GM18517 (cell line): ENCODE measurements around the gene ZNF335.
A peak's percentile ranks its signal among the peaks of the same experiment; 100 is the strongest.
"Not testable (repeated sequence)": the region's sequence is repeated elsewhere in the genome, so short reads cannot be mapped to it uniquely, and the experiment has no call there.

Source experiments
- ATAC-seq: cut with Tn5 transposase; IDR thresholded peaks from one replicate; pipeline ENCODE4 v1.9.1; 2021; ENCODE audit warnings: mild to moderate bottlenecking, moderate library complexity; ENCODE audit not compliant: unreplicated experiment

ZNF335 gene

DNA sequence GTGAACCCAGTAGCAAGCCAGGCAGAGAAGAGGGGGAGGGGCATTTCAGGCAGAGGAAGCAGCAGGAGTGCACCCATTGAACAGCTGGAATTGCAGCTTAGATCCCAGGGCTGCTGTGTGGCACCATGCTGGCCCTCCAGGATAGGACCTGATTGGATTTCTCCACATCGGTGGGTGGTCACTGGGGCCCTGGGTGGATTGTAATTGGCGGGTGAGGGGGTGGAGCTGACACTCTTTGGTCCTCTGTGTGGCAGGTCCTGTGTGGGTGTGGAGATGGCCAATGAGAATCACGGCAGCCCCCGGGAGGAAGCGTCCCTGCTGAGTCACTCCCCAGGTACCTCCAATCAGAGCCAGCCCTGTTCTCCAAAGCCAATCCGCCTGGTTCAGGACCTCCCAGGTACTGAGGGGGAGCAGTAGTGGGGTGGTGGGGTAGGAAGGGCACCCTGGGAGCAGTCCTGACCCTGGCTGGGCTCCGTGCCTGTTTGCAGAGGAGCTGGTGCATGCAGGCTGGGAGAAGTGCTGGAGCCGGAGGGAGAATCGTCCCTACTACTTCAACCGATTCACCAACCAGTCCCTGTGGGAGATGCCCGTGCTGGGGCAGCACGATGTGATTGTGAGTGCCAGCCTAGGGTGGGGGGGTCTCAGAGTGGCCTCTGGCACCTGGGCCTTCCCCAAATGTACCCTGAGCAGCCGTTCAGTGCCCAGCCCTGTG lies 33.1 kb downstream of the ZNF335 start:
- no peak for ATAC-seq

GRCh38 chr20:45937765-45938164 lies 34.2 kb downstream of the ZNF335 start:
- ATAC-seq = no peak

DNA sequence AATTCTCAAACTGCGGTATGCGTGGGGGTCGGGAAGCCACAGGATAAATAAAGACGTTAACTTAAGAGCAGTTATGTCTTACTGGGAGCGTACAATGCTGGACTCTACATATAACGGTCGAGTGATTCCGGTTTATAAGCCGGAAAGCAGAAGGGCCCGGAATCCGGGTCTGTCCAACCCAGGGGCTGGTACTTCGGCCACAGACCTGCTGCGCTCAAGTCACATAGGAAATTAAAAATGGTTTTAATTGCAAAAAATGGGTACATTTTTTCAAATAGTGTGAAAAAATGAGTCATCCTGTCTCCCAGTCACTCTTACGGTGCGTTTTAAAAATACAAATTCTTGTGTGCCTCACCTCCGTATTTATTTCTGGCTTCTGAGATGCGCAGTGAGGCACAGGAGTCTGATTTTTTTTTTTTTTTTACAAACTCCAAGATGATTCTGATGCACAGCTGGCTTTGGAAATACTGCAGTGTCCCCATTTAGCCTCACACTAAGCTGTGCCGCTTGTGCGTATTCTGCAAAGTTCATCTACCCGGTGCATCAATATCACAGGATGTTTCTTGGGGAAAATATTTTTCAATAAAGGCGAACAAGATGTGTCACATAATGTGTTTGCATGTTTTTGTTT lies 36.5 kb downstream of the ZNF335 start:
- ATAC-seq = no peak

DNA sequence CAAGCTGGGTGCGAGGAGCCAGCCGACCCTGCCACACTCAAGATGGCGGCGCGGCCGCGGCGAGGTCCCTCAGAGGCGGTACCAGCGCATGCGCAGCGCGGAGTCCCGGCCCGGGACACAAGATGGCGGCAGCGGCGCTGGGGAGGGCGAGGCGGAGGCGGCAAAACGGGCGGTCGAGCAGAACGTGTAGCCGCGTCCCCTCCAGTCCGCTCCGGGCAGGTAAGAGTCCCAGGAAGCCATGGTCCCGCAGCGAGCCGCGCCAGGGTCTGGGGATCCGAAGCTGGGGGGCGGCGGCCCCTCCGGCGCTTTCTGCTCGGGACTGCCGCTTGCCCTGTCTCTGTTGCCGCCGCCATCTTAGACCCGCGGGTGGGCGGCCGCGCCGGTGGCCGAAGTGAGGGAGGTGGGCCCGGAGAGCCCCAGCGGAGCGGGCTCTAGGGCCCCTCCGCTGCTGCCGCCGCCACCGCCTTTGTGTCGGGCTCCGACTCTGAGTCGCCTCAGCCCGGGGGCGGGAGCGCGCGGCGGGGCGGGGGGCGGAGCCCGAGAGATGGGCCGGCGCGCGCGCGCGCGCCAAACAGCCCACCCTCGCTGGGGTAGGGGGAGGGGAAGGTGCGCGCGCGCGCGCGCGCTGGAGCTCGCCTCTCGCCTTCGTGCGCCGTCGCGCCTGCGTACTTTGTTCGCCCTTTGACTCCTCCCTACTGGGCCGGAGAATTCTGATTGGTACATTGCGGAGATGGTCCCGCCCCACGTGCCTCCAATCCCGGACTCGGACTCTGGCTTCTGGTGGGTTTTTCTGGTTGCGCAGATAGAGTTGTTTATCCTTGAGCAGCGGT lies 37.2 kb downstream of the ZNF335 start, which contains the start of gene PCIF1:
Gene PCIF1, plus strand, starts transcription at position 98 of the 830 bp plus-strand sequence. CDS start 4,317 bp downstream, outside the sequence.
- ATAC-seq = peak; percentile 78

- no peak for ATAC-seq
Observed at GRCh38 chr20:45934046-45934585, 37.9 kb downstream of the ZNF335 start.

DNA sequence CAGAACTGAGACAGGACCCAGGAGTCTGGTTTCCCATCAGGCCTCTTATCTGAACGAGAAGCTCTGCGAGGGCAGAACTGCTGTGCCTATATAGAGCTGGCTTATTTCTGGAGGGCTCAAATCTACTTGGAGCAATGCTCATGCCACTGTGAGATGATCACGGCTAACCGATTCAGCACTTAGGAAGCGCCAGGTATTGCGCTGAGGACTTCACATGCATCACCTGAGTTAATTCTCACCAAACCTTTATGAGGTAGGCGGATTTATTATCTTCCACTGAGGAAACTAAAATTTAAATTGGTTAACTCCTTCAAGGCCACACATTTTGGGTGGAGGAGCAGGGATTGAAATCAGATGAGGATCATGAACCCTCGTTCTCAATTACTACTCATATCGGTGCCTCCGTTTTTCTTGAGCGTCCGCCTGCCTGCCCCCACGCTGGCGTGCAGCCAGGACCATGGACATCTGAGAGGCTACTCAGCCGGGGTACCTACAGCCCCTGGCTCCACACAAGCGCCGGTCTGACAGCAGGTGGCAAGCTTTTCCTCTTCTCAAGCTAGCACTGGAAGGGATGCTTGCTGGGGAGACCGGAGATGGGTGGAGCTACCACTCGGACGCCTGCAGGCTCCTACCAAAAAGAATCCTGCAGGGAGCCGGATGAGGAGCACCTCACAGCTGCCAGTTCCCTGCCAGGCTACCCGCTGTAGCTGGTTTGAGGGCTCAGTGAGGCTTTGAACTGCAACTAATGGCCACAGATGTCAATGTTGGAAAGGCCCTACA lies 38.5 kb downstream of the ZNF335 start:
- ATAC-seq = no peak

- not testable (repeated sequence) for ATAC-seq
Observed at GRCh38 chr20:45931680-45932079, 40.3 kb downstream of the ZNF335 start.

GRCh38 chr20:45927071-45927878 lies 44.7 kb downstream of the ZNF335 start:
- no peak for ATAC-seq

DNA sequence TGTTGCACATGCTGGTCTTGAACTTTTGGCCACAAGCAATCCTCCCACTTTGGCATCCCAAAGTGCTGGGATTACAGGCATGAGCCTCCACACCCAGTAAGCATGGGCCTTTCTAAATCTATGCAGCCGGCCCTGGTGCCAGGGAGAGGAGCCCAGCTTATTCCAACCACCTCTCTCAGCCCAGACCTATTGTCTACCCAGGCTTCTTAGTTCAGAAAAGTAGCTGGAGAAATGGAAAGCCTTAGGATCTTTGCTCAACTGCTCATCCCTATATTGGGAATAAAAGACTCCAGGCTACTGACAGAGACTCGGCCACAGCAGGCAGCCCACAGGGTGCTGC lies 45.3 kb downstream of the ZNF335 start:
- ATAC-seq = no peak

GRCh38 chr20:45925821-45926506 lies 46.0 kb downstream of the ZNF335 start:
- ATAC-seq = no peak

- ATAC-seq = no peak
Observed at GRCh38 chr20:45924391-45925261, 47.4 kb downstream of the ZNF335 start.

- no peak for ATAC-seq
Observed at GRCh38 chr20:45921337-45922189, 50.4 kb downstream of the ZNF335 start.

GRCh38 chr20:45920462-45921336 lies 51.3 kb downstream of the ZNF335 start:
- no peak for ATAC-seq

DNA sequence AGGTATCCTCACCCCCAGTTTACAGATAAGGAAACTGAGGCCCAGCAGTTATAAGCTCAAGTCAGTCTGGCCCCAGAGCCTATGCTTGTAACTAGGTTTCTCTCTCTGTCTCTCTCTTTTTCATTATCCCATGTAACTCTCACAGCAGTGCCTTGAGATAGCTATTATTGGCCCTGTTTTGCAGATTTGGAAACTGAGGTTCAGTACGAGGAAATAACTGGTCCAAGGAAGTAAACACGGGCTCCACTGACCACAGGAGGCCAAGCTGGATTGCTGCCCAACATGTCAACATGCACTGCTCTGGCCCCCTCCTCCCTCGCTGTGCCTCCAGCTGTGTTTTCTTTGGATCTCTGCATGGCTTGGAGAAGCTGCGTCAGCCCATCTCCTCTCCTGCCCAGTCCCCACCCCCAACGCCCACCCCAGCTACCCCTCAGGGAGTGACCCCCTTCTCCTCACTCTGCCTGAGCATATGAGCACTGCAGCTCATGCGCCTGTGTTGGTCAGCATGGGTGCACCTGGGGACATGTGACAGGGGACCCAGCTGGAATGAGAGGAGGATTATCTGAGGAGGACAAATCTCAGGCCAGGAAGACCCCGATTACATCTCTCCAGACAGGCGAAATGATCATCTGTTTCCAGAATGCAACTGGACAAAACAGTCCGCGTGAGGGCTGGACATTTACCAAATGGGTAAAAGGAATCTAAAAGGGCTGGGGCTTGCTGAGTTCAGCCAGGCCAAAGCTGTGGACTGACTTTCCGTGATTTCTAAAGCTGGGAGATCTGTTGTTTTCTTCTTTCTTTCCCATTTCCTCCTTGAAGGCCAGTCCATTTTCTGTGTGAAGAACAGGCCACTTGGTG lies 52.2 kb downstream of the ZNF335 start:
- no peak for ATAC-seq

GRCh38 chr20:45918779-45919537 lies 53.0 kb downstream of the ZNF335 start:
- ATAC-seq = no peak
